GM15510 (cell line): ENCODE results near the gene TMEM123.

Experiments used
- POLR2A ChIP-seq: IDR thresholded peaks from 3 replicates; pipeline ENCODE4 v1.6.1; 2011; ENCODE audit warnings: borderline replicate concordance; ENCODE audit not compliant: insufficient read length; ENCODE audit errors: extremely low read depth

The TMEM123 gene

DNA sequence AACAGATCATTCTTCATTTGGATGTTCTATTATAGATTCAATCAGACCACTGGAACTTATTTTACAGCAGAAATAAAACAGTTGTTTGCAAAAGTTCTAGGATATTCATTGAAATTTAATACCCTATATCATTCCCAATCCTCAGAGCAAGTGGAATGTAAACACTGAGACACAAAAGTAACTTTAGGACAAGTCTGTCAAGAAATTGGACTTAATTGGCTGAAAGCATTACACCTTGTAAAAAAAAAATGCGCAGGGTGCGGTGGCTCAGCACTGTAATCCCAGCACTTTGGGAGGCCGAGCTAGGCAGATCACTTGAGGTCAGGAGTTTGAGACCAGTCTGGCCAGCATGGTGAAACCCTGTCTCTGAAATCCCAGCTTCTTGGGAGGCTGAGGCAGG lies 29.9 kb upstream of the TMEM123 start:
- TF ChIP-seq POLR2A = no peak

DNA sequence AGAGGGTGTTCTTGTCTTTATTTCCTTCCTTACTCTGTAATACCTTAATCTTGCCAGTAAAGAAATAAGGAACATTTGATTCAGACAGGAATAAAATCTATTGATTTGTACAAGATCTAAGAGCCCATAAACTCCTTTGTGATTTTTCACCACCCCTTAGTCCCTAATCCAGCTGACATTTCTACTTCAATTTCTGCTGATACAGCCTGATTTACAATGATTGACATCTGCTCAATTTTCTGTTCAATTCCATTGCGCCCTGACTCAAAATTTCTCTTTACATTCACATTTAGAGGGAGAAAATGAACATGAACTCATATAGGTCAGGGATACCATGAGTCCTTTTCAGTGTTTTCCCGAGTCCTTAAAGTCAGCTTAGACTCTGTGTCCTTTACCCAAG lies 27.2 kb upstream of the TMEM123 start:
- TF ChIP-seq POLR2A = no peak

DNA sequence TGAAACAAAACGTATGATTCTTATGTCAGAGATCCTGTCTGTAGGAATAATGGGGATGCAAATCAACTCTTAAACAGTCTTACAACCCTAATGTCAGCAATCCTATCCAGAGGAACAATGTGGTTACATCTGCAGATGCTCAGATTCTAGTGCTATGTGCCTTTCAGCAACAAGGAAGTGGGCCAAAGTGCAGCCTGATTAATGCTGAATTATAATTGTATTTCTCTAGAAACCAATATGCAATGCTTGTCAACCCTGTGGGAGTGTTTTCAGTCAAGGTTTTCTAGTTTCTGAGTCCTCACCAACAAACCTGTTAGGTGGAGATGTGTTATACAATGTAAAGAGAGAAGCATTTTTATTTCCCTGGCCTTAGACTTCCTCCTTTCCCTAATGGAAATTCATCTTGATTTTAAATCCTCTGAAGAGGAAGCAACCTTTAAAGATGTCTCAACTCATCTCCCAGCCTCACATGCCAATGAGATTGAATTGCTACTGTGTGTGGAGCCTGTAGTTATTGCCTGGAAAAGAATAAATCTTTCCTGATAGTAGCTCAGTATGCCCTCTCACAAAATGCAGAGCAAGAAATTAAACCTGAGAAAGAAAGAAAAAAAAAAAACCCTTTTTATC lies 26.2 kb upstream of the TMEM123 start:
- no peak for TF ChIP-seq POLR2A

DNA sequence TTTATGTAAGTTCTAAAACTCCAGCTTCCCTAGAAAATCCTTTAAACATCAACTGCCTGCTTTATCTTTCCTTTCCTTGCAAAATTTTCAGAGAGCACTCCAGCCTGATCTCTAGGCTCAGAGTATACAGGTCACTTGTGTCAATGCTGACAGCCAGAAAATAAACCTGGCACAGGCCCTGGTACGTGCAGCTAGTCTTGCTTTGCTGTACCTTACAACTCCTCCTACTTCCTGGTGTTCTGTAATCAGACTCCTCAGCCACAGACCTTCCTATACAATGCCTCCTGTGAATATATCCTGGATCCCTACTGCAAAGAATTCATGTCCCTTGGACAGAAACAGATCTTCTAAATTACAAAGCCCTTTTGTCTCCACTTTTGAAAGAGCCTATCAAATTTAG lies 24.2 kb upstream of the TMEM123 start:
- no peak for TF ChIP-seq POLR2A

DNA sequence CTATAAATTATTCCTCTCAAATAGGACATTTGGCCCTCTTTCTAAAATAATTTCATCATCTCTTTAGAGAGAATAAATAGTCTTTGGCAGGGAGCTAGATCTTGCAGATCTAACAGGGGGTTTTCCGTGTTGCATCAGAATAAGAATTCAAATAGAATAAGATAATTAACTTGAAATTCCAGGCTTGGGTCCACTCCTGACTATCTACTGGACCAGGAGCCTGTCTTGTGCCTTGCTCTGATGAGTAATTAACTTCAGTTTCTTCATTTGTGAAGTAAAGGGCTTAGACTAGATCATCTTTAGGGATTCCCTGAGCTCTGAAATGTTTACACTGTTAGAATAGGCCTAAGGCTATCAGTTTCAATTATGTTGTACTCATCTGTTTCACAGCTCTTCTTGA lies 23.5 kb upstream of the TMEM123 start:
- TF ChIP-seq POLR2A = no peak

DNA sequence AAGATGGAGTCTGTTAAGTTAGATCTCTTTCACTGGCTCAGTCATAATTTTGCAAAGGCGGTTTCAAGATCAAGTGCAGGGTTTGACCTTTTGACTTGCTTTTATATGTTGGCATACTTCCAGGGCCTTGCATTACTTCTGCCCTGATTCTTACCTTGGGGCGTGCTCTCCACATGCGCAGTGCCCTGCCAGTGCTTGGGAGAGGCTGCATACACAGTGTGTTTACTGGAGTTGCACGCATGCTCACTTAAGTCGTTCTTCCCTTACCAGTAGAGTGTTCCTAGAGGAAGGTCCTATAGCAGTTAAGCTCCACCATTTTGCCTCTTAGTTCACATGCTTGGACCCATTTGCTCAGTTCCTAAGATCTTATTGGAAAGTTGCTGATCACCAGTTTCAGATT lies 21.0 kb upstream of the TMEM123 start:
- TF ChIP-seq POLR2A = no peak

DNA sequence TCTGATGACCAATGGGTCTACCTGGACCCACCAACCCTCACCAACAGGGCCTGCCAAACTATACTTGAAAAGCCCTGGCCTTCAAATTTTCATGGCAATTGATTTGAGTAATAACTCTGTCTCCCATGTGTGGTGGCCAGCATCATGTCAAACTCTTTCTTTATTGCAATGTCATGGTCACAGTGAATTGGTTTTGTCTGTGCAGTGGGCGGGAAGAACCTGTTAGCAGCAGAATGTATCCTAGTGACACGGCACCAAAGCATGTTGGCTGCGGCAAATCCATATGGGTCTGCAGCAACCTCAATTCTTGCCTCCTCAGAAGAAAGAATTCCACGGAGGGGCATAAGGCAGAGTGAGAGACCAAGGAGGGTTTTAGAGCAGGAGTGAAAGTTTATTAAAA lies 19.6 kb upstream of the TMEM123 start:
- TF ChIP-seq POLR2A = no peak

DNA sequence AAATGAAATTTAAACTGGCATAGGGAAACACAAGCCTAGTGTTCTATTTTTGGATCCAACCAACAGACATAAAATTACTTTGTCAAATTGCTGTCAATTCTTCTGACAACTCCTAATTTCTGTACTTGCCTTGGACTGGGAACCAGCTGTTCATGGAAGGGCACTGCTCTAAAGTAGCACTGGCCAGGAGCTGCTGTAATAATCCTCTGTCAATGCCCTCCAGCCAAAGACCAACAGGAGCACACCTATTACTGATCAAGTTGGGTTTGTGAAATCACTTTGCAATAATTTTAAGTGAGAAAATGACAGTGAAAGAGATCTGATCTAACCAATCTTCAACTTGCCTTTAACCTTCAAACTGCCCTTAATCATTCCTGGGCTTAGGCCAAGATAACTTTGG lies 18.9 kb upstream of the TMEM123 start:
- no peak for TF ChIP-seq POLR2A

DNA sequence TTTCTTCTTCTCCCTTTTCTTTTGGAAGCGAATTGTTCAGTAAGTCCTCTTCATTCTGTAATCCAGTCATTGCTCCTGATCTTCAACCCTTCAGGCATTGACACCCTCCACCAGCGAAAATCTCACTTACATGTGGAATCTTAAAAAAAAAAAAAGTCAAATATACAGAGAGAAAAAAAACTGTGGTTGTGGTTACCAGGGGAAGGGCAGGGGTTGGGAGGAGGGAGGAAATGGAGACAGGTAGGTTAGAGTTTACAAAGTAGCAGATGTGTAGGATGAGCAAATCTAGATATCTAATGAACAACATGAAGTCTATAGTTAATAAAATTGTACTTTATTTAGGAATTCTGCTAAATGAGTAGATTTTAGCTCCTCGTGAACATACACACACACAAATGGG lies 17.7 kb upstream of the TMEM123 start:
- TF ChIP-seq POLR2A = no peak

DNA sequence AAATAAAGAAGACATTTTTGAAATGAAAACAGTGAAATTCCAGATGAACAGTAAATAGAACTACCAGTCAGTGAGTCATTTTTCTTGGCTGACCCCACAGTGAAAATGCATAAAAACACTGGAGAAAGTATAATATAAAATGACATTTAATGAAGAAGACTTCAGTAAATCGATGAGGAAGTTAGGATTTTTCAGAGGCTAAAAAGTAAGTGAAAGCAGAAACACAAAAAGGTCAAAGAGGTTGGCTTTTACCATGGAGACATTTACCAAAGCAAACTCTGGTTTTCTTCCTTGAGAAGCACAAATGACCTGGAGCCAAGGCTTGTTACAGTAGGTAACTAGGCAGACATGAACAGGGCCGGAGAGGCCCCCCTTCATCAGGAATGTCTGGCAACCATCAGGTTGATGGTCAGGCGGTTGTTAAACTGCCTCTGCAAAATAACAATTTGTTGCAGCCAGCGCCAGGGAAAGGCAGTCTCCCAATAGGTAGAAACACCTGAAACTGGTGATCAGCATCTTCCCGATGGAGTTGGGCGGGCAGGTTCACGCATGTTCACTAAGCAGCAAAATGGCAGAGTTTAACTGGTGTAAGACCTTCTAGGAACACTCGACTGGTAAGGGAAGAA lies 16.7 kb upstream of the TMEM123 start:
- no peak for TF ChIP-seq POLR2A

DNA sequence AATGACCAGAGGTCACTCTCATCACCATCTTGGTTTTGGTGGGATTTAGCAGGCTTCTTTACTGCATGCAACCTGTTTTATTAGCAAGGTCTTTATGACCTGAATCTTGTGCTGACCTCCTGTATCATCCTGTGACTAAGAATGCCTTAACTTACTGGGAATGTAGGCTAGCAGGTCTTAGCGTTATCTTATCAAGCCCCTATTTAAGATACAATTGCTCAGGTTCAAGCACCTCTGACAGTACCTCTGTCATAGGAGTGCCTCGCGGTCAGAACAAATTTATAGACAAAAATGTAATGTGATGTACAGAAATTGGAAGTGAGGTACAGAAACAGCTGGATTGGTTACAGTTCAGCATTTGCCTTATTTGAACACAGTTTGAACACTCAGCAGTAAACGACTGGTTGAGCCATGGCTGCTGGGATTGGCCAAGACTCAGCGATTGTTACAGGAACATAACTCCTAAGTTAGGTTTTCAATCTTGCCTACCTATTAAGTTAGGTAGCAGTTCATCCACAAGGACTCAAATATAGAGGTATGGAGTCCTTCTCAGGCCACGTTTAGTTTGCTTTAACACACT lies 16.1 kb upstream of the TMEM123 start:
- TF ChIP-seq POLR2A = no peak

DNA sequence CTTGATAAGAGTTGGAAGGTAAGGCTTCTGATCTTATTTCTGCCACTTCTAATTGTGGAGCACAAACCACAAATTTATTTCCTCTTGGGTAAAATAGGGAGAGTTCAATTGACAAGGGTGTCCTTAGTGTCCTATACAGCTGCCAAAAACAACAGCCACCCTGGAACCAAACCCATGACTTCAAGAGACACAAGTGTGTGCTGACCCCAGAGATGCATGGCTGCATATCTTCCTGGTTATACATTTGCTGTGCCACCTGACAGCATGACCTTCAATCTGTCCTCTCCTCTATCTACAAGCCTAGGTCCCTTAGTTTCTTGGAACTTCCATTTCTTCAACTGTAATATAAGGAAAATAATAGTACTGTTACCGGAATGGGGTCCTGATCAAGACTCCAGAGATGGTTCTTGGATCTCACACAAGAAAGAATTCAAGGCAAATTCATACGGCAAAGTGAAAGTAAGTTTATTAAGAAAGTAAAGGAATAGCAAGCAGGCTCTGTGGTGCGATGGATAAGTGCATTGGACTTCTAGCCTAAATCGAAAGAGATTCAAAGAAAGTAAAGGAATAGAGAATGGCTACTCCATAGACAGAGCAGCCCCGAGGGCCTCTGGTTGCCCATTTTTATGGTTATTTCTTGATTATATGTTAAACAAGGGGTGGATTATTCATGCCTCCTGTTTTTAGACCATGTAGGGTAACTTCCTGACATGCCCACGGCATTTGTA lies 15.5 kb upstream of the TMEM123 start:
- no peak for TF ChIP-seq POLR2A

DNA sequence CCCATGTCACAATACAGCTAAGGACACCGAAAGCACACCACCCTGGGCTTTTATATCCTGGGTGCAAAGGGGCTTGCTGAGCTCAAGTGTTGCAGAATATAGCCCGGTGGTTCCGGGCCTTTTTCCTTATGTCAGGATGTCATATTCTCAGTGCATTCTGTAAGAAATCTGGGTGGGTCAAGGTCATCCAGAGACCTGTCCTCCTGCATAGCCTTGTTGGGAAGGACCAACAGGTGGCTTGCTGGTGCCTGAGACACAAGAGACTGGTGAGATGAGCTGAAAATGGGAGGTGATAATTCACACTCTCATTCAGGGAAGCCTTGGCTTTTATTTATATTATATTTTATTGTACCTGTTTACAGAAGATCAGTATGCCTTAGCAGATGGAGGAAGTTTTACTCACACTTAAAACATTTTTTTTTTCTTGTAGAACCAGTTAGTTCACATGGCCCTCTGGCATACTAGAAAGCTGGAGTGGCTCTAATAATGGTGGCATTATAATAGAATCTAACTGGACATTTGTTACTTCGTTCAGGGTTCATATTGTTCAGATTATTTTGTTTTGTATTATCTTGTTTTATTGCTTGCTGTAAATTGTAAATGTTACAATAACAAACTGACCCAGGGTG lies 14.6 kb upstream of the TMEM123 start:
- TF ChIP-seq POLR2A = no peak

DNA sequence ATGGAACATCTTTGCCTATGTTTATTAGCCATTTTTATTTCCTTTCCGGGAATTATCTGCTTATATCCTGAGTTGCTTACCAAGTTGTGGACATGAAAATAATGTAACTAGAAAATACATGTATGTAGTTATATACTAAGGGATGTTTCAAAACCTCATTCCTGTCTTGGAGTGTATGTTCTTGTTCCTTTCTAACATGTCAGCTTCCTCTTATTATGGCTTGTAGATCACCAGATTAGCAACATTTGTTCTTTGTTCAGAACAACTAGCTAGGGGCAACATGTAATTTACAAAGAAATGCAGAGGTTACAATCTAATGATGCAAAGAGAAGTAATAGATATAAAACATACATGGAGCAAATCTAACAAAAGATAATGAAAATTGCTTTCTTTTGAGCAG lies 13.1 kb upstream of the TMEM123 start:
- no peak for TF ChIP-seq POLR2A

DNA sequence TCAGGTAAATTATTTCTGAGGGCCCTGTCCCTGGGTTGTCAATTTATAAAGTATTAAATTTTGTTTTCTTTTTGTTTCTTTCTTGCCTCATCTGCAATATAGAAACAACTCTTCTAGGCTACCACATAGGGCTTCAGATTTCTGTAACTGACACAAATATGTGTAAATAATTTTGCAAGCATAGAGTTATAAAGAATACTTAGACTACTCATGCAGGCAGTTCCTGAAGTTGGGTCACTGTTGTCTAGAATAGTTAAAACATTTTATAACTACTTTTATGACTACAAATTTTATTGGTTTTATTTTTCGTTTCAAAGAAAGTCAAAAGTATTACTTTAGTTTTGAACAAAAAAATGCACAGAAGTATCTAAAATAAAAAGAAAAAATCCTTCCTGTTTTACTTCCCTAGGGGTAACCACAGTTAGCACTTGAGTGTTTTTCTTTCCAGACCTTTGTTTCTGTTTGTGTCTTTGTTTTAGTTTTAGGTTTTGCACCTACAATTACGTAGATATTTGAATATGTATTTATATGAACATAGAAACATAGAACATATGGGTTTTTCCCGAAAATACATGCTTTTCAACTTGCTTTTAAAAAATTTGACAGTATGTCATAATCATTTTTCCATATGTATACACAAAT lies 12.4 kb upstream of the TMEM123 start:
- no peak for TF ChIP-seq POLR2A

DNA sequence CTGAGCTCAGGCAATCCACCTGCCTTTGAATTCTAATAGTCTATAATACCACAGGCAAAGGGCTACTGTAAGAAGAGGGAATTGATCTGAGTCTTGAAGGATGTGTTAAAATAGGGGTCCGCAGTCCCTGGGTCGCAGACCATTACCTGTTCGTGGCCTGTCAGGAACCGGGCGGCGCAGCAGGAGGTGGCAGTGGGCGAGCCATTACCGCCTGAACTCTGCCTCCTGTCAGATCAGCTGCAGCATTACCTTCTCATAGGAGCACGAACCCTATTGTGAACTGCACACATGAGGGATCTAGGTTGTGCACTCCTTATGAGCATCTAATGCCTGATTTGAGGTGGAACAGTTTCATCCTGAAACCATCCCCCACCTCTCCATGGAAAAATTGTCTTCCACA lies 11.5 kb upstream of the TMEM123 start:
- TF ChIP-seq POLR2A = no peak

DNA sequence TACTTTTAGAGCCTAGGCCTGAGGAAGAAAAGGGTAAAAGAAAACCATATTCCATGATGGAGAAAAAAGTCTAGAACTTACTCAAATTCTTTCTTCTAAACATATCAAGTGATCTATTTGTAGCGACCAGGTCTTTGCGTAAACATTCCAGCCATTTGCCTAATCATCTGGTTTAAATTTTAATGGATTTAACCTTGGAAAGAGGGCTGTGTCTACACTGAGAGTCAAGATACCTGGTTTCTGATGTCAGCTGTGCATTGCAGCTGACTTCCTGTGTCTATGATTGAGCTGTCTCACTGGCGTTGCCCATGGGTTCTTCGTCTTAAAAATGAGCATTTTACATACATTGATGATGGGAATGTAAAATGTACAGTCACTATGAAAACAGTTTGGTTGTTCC lies 10.0 kb upstream of the TMEM123 start:
- TF ChIP-seq POLR2A = no peak
